Measurements from ENCODE around the gene KANK4.

KANK4 gene

DNA sequence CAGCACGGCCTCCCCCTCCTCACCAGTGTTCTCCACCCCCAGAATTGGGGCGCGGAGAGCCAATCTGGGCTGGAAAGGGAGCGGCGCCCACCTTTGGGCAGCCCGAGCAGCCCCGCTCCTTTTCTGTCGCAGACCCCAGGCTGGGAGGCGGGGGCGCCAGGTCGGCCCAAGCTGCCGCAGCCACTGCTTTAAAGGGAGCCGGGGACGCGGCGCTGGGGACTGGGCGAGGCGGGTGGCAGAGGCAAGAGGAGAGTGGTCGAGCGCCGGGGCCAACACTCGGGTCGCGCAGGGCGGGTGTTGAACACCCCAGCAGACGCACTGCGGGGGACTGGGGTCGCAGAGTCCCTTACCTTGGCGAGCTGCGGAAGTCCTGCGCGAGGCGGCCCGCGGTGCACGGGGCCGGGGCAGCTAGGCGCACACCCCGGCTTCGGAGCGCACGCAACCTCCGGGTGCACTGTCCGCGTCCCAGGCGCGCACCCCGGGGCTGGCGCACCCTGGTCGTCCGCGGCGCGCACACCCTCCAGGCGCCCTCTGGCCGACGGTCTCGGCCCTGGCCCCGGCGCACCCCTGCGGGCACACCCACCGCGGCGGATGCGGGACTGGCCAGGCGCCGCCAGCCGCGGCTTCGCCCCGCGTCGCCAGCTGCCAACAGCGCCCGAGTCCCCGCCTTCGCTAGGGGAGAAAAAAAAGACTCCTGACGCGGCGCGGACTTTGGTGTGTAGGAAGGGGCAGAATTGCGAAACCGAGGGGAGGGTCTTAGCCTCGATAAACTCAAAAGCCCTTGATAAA, at the start of gene KANK4:
KANK4 (minus strand) TSS at position 679 of the 789 bp plus-strand sequence. CDS start 37,870 bp downstream, outside the sequence.
- no peak for DNase-seq (ENCODE audit: low read depth in 1 of 2, low spot score in 1 of 2)

DNA sequence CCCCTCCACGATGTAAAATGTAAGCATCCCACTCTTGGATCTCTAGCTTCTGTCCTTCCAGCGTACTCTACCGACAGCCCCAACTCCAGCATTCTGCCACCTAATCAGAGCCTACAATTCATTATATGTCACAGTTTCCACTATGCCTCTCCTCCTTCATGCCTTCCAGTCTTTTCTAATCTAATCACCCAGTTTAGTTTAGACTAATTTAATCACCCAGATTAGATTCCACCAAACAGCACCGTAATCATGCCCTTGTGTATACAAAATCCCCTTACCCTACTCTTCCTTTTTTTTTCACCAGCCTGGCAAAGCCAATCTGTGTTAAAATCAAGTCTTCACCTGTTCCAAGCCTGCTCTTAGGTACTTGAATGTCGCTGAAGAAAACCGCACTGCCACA, 49.8 kb upstream of the KANK4 start:
- DNase-seq (ENCODE audit: low read depth in 1 of 2, low spot score in 1 of 2), result no peak

DNA sequence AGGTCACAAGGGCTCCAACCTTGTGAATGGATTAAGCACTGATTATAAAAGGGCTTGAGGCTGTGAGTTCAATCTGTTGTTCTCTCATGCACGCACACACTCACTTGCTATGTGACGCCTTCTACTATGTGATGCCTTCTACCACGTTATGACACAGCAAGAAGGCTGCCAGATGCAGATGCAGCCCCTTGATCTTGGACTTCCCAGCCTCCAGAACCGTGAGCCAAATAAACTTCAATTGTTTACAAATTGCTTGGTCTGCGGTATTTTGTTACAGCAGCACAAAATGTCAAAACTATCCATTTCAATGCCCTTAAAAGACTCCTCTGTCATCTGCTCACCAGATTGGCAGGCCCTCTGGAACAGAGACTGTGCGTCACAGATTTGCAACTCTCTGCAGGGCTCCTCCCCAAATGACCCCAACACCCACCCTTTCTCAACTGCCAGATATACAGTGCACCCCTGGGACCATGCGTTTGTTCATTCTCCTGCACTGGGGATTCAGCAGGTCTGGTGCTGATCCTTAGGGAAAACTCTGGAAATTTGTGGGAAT, 47.8 kb upstream of the KANK4 start:
- no peak for DNase-seq (ENCODE audit: low read depth in 1 of 2, low spot score in 1 of 2)

DNA sequence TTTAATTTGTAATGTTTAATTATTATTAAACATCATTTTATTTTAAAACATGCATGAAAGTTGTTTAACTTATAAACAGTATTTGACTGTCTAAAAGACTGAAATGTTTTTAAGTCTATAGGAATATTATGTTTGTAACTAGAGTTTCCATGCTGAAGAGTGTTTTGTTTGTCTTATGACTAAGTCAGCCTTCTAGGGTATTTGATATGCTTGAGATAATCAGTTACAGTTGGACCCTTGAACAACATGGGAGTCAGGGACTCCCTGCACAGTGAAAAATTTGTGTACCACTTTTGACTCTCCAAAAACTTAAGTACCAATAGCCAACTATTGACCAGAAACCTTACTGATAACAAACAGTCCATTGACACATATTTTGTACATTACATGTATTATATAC, 45.5 kb upstream of the KANK4 start:
- DNase-seq (ENCODE audit: low read depth in 1 of 2, low spot score in 1 of 2), result no peak

DNA sequence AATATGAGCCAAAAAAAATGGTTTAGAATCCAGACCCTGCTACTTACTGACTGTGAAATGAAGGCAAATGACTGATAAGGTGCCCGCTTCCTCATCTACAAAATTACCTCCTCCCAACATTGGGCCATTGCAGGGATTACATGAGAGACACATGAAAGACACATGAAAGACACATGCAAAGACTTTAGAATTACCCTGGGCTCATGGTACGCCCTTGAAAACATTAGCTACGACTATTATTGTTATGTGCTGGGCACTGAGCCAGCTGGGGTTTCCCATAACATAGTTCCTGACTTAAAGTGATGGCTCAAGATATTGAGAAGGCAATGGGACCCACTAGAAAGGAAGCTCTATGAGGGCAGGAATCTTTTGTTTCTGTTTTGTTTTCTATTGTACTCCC, 43.7 kb upstream of the KANK4 start:
- DNase-seq (ENCODE audit: low read depth in 1 of 2, low spot score in 1 of 2), result no peak

DNA sequence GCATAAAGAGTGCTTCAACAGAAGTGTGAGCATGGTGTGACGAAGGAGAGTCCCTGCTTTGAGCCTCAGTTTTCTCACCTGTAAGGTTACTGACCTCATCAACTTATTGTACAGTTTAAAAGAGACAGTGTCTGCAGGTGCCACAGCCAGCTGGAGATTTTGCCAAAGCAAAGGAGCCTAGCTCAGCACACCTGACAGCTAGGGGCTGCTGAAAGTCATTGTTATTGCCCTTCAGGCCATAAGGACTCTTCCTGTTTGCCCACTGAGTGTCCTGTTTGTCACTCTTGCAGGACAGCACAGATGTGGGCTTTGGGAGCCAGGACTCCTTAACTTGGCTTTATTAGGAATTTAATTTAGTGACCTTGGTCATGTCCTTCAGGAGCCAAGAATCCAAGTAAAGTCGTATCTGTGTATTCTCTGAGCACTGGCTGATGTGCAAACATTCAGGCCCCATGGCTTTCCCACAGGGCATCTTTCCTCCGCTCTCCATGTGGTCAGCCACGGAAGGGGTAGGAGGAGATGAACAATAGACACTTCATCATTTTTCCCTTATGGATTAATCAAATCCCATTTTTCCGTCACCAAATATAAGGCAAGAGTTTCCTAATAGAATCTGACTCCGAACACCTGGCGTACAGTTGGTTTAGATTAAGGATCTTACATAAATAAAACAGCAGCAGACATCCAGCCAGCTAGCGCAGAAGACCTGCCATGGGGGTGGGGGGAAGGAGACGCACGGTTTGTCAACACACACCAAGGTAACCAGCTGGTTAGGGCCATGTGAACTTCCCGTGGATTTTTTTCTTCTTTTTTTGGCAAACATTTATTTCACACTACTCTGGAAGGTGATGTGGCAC, 43.1 kb upstream of the KANK4 start:
- no peak for DNase-seq (ENCODE audit: low read depth in 1 of 2, low spot score in 1 of 2)

DNA sequence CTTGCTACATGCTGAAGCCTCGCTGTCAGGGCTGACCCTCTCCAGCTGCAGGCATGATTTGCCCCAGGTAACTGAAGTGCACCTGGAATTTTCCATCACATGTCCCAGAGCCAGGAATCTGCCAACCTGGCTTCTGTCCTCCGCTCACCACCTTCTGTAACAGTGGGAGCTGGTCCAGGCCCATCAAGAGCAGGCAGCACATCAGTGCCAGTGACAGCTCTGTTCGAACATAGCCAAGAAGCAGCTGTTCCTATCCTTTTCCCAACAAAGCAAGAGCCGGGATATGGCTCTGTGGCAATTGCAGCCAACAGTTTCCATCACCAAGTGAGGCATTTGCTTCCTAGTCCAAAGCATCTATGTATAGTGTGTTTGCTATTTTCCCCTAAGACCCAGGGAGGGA, 42.2 kb upstream of the KANK4 start:
- no peak for DNase-seq (ENCODE audit: low read depth in 1 of 2, low spot score in 1 of 2)

DNA sequence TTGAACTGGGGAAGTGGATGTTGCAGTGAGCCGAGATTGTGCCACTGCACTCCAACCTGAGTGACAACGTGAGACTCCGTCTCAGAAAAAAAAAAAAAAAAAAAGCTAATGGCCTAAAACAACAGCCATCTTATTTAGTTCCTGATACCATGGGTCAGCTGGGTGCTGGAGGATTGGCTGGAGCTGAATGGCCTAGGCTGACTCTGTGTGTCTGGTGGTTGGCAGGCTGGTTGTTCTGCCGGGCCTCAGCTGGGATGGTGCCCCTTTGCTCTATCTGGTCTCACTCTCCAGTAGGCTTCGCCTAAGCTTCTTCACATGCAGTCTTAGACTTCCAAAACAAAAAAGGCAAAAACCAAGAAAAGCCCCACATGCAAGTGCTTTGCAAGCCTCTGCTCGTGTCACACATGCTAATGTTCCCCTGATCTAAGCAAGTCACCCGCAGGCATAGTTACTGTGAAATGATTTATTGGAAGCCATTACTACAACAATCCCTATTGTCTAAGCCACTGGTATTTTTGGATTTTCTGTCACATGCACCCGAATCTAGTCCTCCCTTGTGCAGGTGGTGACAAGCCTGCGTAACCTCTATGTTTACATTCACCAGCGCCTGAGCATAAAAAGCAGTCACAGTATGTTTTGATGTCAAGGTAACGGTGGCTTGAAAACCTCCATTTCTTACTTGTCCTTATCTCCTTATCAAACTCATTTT, 39.6 kb upstream of the KANK4 start:
- DNase-seq (ENCODE audit: low read depth in 1 of 2, low spot score in 1 of 2), result no peak

DNA sequence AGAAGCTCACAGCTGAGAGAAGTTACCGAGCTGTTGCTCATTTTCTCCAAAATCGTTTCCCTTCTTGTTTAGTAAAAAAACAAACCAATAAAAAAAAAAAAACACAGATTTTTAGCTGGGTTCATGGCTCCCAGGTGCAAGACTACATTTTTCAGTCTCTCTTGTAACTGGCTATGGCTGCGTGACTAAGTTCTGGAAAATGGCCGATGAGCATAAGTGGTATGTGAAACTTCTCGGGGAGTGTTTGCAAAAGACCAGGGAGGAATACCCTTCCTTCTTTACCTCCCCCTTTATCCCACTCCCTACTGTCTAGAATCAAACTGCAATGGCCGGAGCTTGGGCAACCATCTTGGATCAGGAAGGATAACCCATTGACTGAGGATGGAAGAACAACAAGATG, 38.7 kb upstream of the KANK4 start:
- DNase-seq (ENCODE audit: low read depth in 1 of 2, low spot score in 1 of 2), result no peak

DNA sequence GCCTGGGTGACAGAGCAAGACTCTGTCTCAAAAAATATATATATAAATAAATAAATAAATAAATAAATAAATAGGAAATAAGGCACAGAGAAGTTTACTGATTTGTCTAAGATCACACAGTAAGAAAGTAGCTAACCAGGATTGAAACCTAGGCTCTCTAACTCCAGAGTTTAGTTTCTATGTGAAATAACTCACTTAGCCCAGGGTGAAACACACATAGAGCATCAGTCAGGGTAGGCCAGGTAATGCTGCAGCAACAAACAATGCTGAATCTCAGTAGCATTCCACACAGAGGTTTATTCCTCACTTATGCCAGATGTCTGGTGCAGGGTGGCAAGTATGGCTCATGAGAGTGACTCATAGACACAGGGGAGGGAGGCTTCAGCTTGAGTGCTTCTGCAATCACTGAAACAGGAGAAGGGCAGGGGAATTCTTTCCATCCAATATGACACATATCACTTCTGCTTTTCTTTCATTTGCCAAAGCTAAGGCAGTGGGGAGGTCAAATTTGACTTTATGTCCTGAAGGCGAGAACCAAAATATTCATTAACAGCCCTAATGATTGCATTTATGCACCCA, 37.1 kb upstream of the KANK4 start:
- peak in 1 of 2 donors; percentile 1 for DNase-seq (ENCODE audit: low read depth in 1 of 2, low spot score in 1 of 2)

DNA sequence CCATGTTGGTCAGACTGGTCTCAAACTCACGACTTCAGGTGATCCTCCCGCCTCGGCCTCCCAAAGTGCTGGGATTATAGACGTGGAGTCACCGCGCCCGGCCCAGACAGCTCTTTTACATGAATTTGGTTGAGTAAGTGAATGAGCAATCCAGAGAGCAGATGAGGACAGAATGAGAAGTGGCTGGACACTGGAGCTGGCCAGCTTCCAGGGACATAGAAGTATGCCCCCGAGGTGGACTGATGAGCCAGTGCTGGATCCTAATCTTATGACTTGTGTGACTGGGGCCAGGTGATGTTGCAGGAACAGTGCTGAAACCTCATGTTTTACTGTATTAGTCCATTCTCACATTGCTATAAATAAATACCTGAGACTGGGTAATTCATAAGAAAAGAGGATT, 35.9 kb upstream of the KANK4 start:
- DNase-seq (ENCODE audit: low read depth in 1 of 2, low spot score in 1 of 2), result no peak

DNA sequence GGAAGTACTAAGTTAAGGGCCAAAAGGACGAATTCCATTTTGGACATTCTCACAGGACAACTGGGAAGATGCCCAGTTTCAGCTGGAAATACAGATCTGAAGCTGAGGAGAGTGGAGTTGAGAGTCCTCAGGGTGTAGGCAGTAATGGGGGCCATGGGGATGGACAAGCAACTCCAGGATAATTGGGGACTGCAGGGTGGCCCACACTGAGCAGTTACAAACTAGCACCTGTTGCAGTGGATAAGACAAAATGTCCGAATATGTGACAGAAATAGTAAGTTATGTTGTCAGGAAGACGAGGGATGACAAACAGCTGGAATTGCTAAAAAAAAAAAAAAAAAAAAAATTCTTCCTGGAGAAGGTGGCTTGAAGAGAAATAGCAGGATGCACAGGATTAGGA, 34.6 kb upstream of the KANK4 start:
- DNase-seq (ENCODE audit: low read depth in 1 of 2, low spot score in 1 of 2), result no peak

DNA sequence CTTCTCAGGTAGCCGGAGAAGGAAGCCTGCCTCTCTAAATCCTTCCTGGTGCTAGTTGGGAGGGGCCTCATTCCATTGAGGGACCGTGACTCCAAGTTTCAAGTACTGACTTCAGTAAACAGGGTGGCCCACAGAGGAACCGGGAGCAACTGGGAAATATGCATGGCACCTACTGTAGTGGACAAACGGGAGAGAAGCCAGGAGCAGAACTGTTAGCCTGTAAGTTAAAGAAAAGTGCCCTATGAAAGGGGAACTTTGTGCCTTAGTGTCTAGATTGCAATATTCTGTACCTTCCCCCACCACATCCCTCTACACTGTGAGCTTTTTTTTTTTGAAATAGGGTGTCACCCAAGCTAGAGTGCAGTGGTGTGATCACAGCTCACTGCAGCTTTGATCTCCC, 33.2 kb upstream of the KANK4 start:
- no peak for DNase-seq (ENCODE audit: low read depth in 1 of 2, low spot score in 1 of 2)

DNA sequence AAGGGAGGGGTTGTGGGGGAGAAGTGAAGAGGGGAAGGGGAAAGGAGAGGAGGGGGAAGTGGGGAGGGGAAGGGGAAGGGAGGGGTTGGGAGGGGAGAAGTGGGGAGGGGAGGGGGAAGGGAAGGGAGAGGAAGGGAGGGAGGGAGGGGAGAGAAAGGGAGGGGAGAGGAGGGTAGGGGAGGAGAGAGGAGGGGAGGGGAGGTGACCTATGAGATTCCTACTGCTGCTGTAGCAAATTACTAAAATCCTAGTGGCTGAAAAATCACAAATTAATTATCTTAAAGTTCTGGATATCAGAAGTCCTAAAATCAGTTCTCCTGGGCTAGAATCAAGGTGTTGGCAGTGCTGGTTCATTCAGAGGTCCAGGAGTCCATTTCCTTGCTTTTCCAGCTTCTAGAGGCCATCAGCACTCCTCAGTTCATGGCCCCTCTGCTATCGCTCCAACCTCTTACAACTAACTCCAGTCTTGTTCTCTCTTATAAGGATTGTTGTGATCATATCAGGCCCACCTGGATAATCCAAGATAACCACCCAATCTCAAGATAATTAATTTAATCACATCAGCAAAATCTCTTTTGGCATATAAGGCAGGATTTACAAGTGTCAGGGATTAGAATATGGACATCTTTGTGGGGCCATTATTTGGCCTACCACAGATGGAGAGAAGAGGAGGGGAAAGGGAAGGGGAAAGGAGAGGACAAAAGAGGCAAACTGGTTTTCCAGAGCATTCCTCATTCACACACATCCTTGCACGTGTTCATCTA, 30.4 kb upstream of the KANK4 start:
- DNase-seq (ENCODE audit: low read depth in 1 of 2, low spot score in 1 of 2), result no peak

DNA sequence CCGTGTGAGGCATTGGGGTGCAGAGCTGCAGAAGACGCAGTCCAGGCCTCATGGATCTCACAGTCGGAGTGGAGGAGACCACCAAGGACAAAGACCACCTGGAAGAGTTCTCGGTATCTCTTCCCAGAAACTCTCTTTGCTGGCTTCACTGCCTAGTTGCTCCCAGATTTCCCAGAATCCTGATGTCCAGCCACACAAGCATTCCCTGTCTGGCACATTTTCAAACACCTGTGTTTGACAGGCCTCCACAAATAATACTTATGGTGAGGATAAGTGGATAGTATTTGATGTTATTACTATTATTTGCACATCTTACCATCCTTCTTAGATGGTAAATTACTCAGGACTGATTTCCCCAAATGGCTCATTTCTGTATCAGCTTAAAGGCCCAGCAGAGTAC, 27.7 kb upstream of the KANK4 start:
- DNase-seq (ENCODE audit: low read depth in 1 of 2, low spot score in 1 of 2), result no peak

DNA sequence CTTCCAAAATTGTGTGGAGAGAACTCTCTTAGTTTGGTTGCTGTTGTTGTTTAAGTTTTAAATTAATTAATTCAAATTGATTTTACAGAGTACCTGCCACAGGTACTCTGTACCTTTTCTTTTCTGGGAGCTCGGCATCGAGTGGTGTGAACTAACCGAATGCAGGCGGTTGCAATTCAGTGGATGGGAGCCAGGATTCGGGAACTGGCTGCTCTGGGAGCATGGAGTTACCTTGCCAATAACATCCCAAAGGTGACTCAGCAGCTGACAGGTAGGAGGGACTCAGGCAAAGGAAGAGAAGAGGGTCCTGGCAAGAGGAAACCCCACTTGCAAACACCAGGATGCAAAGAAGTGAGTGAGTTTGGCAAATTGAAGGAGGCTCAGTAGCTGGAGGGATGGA, 24.7 kb upstream of the KANK4 start:
- no peak for DNase-seq (ENCODE audit: low read depth in 1 of 2, low spot score in 1 of 2)

DNA sequence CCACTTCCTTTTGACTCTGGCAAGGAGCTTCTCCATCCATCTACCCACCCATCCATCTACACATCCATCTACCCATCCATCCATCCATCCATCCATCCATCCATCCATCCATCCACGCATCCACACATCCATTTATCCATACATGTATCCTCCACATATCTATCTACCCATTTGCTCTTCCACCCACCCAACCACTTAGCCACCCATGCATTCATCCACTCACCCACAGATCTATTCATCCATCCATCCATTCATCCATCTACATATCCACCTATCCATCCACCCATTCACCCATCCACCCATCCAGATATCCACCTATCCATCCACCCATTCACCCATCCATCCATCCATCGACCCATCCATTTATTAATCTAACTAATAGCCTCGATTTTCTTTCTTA, 23.0 kb upstream of the KANK4 start:
- DNase-seq (ENCODE audit: low read depth in 1 of 2, low spot score in 1 of 2), result no peak

DNA sequence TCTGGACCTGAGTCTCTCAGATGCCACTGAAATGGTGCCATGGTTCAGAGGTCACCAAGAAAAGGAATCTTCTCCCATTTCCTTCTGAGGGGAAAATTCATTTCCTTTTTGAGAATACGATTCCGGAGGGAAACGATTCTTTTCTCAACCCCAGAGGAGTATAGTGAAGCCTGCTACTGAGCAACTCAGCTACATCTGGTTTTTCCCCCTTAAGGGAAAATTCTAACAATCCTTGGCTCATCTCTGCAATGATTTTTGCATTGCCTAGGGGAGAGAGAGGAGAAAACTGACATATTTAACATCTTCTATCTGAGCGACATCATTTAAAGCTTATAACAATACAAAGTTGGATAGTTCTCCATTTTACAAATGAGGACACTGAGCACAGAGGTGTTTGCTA, 22.4 kb upstream of the KANK4 start:
- no peak for DNase-seq (ENCODE audit: low read depth in 1 of 2, low spot score in 1 of 2)

DNA sequence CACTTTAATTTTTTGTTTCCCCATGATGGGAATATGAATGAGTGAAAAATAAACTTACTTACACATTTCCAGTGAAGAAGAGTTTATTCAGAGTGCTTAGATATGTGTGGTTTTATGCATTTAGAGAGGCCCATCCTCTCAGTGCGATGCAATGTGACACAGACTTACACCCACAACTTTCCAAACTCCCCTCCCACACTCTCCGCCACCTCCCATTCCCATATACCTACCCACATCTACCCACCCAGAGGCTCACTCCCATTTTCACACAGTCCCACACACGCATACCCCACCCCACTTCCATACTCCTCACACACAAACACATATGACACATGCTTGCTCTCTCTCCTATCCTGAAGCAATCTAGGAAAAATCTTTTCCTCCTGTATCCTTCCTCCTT, 21.9 kb upstream of the KANK4 start:
- DNase-seq (ENCODE audit: low read depth in 1 of 2, low spot score in 1 of 2), result no peak
